Mononuclear cell (primary cell): ENCODE data around the gene LDLRAD1. TPM values are rescaled to one million over a fixed set of nuclear protein-coding genes. Genes with fewer than 3 reads are reported as not detected.
"Not testable (repeated sequence)": the region's sequence is repeated elsewhere in the genome, so short reads cannot be mapped to it uniquely, and the experiment has no call there.

Experiments
- H3K27me3 ChIP-seq: 2 replicates; pipeline ENCODE4 v1.6.0; 2011; ENCODE audit warnings: low read length, control low read depth; ENCODE audit not compliant: insufficient read depth
- H3K4me1 ChIP-seq: 2 replicates; pipeline ENCODE4 v1.5.1; 2011; ENCODE audit warnings: mild to moderate bottlenecking, low read length, control low read depth; ENCODE audit not compliant: insufficient read depth
- H3K4me3 ChIP-seq: 2 replicates; pipeline ENCODE4 v1.5.1; 2011; ENCODE audit warnings: mild to moderate bottlenecking, low read length, moderate library complexity
- H3K9me3 ChIP-seq: 2 replicates; pipeline ENCODE4 v1.5.1; 2011; ENCODE audit warnings: low read depth, mild to moderate bottlenecking, control low read depth, low read length
- total RNA-seq: library from RNA; depleted of rRNA; stranded (reverse); fragments of >200 nt; gene quantifications from one replicate; pipeline ENCODE4 v1.2.3, GENCODE V29; 2012

The LDLRAD1 gene
- total RNA-seq, 1 donor = not detected

DNA sequence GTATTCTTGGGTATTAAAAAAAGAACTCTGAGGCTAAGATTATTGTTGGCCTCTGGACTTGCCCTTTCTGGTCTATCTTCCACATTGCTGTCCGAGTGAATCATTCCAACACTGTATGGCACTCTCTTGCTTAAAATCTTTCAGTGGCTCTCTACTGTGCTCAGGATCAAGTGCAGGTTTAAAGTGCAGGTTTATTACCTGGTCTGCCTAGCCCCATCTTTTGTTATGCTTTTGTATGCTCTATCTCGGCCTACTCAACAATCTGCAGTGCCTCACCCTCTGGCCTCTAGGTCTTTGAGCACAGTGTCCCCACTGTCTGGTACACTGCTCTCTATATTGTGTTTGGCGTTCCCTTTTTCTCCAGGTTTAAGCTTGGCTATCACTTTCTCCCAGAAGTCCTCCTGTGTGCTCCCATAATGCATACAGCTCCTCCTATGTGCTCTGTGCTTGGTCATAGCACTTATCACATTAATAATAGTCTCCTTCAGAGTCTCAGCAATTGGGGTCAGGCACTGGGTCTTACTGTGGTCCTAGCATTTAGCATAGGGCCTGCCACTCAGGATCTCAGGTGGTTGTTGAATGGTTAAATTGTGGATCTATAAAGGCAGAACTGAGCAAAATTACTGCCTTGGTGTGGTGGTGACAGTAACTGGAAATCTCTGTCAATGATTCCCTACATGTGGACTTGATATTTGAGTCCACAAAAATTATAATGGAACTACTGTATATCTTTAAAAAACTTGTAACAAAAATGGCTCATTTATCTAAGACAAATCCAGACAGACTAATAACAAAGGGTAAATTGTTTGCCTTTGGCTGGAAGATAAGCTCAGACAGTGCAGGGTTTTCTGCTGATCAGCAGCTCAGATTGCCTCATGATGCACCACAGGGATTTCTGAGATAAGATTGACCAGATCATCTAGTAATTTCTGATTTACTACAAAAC is 10.6 kb upstream of the LDLRAD1 start:
- Histone ChIP-seq H3K27me3 (no peaks in the 10 kb centered on the region), H3K4me1 (no peaks in the 10 kb centered on the region), H3K4me3 (no peak overlapping the region), H3K9me3 (no peaks in the 10 kb centered on the region)

DNA sequence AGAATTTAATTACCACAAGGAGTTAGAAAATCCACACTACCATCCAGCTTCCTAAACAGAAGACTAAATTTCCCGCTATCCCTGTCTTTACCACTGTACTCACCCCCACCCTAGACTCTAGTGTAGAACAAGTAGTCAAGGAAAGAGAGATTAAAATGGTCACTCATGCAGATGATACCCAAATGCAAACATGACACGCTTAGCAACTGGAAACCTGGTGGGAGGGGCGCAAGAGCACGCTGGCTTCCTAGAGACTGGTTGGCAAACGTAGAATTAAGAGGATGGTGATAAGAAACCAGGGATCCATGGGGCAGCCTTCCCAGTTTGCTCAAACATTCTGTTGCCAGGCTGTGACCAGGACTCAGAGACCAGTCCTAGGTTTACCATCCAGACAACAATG is 9.9 kb upstream of the LDLRAD1 start:
- Histone ChIP-seq H3K4me1 (no peaks in the 10 kb centered on the region), H3K9me3 (no peaks in the 10 kb centered on the region), H3K4me3 (no peak overlapping the region), H3K27me3 (no peaks in the 10 kb centered on the region)

DNA sequence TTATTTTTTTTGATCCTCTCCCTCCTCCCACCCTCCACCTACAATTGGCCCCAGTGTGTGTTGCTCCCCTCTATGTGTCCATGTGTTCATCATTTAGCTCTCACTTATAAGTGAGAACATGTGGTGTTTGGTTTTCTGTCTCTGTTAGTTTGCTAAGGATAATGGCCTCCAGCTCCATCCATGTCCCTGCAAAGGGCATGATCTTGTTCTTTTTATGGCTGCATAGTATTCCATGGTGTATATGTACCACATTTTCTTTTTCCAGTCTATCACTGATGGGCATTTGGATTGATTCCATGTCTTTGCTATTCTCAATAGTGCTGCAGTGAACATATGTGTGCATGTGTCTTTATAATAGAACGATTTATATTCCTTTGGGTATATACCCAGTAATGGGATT is 6.8 kb upstream of the LDLRAD1 start:
- not testable (repeated sequence) for H3K4me3 ChIP-seq, H3K4me1 ChIP-seq, H3K9me3 ChIP-seq, H3K27me3 ChIP-seq

DNA sequence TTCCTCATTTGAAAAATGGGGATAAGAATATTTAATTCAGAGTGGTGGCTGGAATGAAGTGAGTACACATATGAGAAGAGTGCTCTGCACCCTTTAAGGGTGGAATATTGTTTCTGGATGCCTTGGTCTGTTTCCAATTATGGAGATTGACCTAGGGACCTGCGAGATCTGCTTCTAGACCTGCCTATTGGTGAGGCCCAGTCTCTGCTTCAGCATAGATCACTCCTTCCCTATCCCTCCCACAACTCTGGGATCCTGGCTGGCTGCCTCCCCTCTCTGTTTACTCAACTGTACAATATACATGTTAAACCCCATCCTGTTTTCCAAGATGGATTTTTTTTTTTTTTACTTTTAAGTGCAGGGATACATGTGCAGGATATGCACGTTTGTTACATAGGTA is 6.4 kb upstream of the LDLRAD1 start:
- Histone ChIP-seq H3K4me1 (no peaks in the 10 kb centered on the region), H3K9me3 (no peaks in the 10 kb centered on the region), H3K4me3 (no peak overlapping the region), H3K27me3 (no peaks in the 10 kb centered on the region)

DNA sequence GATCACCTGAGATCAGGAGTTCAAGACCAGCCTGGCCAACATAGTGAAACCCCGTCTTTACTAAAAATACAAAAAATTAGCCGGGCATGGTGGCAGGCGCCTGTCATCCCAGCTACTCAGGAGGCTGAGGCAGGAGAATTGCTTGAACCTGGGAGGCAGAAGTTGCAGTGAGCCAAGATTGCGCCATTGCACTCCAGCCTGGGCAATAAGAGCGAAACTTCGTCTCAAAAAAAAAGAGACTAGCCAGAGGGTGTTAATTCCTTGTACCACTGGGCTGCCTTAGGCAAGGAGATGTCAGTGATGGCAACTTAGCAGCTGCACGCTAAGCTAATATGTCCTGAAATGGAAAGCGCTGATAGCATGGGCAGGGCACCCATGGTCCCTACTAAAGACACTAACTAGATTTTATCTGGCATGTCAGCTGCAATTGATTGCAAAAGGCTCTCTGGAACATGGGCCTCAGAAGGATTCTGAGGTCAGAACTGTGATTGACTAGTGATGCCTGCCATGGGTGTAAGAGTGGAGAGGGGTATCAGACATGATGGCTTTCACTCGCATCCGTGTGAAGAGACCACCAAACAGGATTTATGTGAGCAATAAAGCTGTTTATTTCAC is 1.7 kb upstream of the LDLRAD1 start:
- not testable (repeated sequence) for H3K4me1 ChIP-seq, H3K27me3 ChIP-seq

DNA sequence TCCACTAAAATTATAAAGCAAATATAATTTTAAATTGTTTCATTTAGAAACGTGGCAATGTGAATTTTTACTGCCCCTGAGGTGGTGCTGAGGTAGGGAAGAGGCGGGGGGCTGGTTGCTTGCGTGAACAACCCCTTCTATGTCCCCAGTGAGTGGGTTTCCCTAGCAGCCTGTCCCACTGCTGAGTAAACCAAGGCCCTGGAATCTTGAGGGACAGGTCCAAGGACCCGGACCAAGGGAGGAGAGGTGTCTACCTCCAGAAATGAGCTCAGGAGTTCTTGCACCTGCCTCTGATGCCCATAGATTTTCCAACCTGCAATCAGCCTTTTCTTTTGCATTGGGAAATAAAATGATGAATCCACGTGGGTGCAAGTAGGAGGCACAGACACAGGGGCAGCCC is 649 bp upstream of the LDLRAD1 start:
- H3K27me3 ChIP-seq = no peaks in the 10 kb centered on the region
- no peaks in the 10 kb centered on the region for H3K9me3 ChIP-seq
- no peak overlapping the region for H3K4me3 ChIP-seq
- H3K4me1 ChIP-seq = no peaks in the 10 kb centered on the region

More for the DNA sequence above, 1.7 kb upstream of the LDLRAD1 start:
- H3K4me3 ChIP-seq, H3K9me3 ChIP-seq: not testable (repeated sequence)

DNA sequence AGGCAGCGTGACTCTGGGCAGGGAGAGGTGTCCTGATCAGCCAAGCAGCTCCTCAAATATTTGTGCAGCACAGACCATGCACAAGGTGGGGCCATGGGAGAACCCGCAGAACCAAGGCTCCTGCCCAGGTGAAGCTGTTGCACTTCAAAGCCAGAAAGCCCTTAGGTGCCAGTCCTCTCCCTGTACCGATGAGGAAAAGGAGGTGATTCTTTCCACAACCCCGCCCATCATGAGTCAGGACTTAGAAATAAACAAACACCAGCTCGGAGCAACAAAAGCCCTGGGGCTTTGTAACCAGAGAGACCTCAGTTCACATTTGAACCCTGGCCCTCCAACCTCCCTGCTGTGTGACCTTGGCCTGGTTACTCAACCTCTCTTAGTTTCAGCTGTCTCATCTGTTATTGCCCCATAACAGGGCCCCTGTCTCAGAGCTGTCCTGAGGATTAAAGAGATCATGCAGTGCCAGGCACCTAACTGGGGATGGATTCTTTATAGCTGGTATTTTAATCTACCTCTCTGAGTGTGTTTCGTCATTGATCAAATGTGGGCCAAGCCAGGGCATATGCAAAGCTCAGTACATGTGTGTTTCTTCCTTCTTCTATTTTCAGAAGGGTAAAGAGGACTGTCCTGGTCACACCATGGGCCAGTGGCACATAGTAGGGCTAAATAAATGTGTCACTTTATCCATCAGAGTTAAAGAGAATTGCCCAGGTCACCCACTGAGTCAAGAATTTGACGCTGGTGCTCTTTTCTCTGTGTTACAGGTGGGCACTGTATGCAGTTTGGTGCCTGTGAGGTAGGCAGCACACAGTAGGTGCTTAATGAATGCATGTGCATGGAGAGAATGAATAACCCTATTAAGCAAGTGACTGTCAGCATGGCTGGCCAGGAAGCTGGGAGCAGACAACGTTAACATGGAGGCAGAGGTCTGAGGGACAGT is 1.4 kb downstream of the LDLRAD1 start:
- no peaks in the 10 kb centered on the region for H3K4me1 ChIP-seq
- H3K9me3 ChIP-seq = no peaks in the 10 kb centered on the region
- H3K4me3 ChIP-seq = no peak overlapping the region
- no peaks in the 10 kb centered on the region for H3K27me3 ChIP-seq

DNA sequence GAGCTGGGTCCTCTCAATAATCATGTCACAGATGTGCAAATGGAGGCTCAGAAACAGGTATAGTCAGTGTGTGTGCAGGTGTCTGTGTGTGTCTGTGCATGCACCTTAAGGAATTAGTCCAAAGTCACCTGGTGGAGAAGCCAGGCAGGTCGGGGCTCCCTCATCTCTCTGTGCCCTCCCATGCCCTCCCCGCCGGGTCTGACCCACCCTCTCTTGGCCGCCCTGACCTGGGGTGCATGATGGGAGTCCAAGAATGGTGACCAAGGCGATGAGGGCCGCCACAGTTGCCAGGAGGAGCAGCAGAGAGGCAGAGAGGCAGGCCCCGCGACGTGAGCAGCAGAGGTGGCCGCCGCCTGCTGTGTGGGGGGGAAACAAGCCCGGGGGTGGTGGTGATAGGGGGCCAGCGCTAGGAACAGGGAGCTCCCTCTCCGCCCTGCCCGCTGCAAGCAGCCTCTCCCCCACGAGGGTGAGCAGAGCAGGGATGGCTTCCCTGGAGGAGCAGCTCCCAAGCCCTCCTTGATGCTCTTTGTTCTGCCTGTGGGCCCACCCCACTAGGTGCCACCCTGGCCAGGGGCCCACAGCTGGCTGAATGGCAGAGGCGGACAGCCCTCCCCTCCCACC is 3.9 kb downstream of the LDLRAD1 start:
- H3K27me3 ChIP-seq = no peaks in the 10 kb centered on the region
- no peaks in the 10 kb centered on the region for H3K4me1 ChIP-seq
- H3K9me3 ChIP-seq = no peaks in the 10 kb centered on the region
- no peak overlapping the region for H3K4me3 ChIP-seq

DNA sequence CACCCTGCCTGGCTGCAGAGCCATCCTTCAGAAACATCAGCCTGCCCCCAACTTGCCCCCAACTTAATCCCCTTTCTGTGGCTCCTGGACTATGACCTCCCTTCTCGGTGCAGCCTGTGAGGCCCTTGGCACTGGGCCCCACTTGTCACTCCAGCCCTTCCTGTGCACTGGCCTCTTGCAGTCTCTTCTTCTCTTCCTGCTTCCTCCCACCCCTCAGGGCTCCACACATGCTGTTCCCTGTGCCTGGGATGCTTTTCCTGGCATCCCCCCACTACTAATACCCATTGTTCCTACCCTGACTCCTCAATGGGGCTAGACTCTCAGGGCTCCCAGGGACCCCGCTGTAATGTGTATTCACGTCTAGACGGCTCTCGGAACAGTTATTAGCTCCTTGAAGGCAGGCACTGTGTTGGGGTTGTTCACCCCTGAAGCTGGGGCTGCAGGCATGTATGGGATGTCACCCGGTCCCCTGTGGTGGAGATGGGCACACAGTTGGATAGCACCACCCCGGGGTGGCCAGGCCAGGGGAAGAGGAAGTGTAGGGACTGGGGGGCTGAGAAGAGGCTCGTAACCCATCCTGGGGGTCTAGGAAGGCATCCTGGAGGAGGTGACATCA is 4.5 kb downstream of the LDLRAD1 start:
- Histone ChIP-seq H3K9me3 (no peaks in the 10 kb centered on the region), H3K4me3 (no peak overlapping the region), H3K4me1 (no peaks in the 10 kb centered on the region), H3K27me3 (no peaks in the 10 kb centered on the region)

DNA sequence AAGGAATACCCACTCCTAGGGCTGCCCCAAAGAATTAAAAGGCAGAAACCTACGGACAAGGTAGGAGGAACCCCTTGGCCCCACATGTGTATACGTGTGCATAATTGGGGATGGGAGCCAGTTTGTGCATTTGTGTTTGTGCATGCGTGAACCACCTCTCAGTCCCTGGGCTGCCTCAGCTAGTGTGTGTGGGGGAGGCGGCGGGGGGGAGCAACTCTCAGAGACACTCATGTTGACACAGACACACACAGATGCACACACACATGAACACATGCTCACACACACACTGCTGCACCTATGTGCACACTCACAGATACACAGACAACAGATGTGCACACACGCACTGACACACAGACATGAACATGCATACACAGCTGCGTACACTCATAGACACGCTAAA is 5.1 kb downstream of the LDLRAD1 start:
- H3K4me1 ChIP-seq = no peaks in the 10 kb centered on the region
- no peak overlapping the region for H3K4me3 ChIP-seq
- no peaks in the 10 kb centered on the region for H3K9me3 ChIP-seq
- no peaks in the 10 kb centered on the region for H3K27me3 ChIP-seq

DNA sequence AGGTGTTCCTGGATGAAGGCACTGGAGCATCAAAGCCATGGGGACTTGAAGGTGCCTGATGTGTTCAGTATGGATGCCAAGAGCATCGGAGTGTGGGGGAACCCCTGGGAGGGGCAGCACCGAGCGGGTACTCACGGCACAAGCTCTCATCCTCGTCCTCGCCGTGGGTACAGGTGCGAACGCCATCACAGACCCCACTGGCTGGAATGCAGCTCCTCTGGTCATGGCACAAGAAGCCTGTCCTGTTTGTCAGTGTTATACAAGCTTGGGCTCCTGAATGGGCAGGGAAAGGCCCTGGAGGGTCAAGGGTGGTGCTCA is 6.0 kb downstream of the LDLRAD1 start:
- H3K4me1 ChIP-seq = no peaks in the 10 kb centered on the region
- H3K4me3 ChIP-seq = no peak overlapping the region
- H3K9me3 ChIP-seq = no peaks in the 10 kb centered on the region
- H3K27me3 ChIP-seq = no peaks in the 10 kb centered on the region

DNA sequence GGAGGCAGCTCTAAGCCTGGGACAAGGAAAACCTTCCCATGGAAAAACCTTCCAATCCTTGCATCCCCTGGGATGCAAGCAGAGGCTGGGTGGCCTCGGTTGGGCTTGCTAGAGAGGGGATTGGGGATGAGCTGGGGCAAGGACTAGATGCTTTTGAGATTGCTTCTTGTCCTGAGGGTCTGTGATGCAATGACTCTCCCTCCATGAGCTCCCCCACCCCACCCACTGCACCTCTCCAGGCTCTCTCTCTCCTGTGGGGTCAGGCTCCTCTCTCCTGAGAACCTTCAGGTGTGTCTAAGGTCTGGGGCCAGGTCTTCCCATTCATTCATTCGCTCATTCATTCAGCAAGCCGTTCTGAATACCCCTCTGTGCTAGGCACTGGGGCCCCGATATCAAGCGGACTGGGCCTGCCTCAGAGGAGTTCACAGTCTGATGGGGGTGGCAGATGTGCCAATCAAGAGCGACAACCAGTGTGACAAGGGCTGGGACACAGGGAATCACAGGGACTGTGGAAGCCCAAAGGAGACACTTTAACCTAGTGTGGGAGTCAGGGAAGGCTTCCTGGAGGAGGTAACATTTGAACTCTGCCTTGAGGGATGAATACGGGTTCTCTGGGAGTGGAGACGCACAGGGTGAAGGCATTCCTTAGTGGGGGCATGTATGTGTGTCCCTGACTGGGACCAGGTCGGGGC is 6.5 kb downstream of the LDLRAD1 start:
- Histone ChIP-seq H3K9me3 (no peaks in the 10 kb centered on the region), H3K4me3 (no peak overlapping the region), H3K27me3 (no peaks in the 10 kb centered on the region), H3K4me1 (no peaks in the 10 kb centered on the region)

DNA sequence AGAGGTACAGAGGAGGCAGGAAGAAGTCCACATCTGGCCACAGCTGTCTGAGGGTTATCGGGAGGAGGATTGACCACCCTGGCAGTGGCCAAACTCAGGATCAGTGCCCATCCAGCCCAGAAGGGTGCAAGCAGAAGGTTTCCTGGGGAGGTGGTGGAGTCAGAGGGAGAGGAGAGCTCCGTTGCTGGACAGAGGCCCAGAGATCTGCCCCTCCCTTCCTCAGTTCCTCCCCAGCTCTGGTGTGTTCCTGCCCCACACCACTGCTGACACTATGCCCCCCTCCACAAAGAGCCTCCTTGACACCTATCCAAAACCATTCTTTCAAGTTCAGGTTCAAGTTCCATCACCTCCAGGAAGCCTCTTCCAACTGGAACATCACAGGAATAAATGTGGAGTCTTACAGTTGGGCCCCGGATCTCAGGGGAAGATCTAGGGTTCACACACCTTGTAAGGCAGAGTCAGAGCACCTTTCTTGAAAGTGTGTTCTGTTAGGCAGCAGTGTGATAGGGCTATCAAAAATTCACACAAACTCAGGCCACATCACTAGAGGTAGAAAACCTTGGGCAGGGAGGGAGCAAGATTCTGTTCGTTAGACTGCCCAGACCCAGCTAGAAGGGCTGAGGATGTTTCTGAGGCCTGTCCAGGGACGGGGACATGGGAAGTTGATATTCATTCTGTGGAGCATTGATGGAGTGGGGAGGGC is 7.4 kb downstream of the LDLRAD1 start:
- Histone ChIP-seq H3K4me3 (no peak overlapping the region), H3K27me3 (no peaks in the 10 kb centered on the region), H3K4me1 (no peaks in the 10 kb centered on the region), H3K9me3 (no peaks in the 10 kb centered on the region)
